Measurements from ENCODE around the gene PCDHGA5.
"Not testable (repeated sequence)": the region's sequence is repeated elsewhere in the genome, so short reads cannot be mapped to it uniquely, and the experiment has no call there.

PCDHGA5 gene

DNA sequence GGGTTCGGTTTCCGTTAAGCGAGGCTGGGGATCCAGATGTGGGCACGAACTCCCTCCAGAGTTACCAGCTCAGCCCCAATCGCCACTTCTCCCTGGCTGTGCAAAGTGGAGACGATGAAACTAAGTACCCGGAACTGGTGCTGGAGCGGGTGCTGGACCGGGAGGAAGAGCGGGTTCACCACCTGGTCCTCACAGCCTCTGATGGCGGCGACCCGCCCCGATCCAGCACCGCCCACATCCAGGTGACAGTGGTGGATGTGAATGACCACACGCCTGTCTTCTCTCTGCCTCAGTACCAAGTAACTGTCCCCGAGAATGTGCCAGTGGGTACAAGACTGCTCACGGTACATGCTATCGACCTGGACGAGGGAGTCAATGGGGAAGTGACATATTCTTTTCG, 19.4 kb downstream of the PCDHGA5 start:
- DNase-seq (ENCODE audit: insufficient read length, low spot score), result no peak
- no peak for FAIRE-seq

- FAIRE-seq (peak; percentile 20), DNase-seq (ENCODE audit: insufficient read length, low spot score) (no peak)
Observed at GRCh38 chr5:141384471-141385267, 20.7 kb downstream of the PCDHGA5 start.

- peak; percentile 34 for DNase-seq (ENCODE audit: insufficient read length, low spot score)
- peak; percentile 93 for FAIRE-seq
Observed at GRCh38 chr5:141387557-141388311, 23.8 kb downstream of the PCDHGA5 start, which contains the start of gene PCDHGB4. TSS of gene PCDHGB4 (plus strand) at chr5:141387698. CDS start at chr5:141387885, 187 bp downstream.

DNA sequence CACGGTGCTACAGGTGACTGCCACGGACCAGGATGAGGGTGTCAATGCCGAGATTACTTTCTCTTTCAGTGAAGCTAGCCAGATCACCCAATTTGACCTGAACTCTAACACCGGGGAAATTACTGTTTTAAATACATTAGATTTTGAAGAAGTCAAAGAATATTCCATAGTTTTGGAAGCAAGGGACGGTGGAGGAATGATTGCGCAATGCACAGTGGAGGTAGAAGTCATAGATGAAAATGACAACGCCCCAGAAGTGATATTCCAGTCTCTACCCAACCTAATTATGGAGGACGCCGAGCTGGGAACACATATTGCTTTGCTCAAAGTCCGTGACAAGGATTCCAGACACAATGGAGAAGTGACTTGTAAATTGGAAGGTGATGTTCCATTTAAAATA, 24.7 kb downstream of the PCDHGA5 start:
- DNase-seq (ENCODE audit: insufficient read length, low spot score) (no peak), FAIRE-seq (no peak)

GRCh38 chr5:141389153-141390042, 25.4 kb downstream of the PCDHGA5 start:
- no peak for FAIRE-seq

DNA sequence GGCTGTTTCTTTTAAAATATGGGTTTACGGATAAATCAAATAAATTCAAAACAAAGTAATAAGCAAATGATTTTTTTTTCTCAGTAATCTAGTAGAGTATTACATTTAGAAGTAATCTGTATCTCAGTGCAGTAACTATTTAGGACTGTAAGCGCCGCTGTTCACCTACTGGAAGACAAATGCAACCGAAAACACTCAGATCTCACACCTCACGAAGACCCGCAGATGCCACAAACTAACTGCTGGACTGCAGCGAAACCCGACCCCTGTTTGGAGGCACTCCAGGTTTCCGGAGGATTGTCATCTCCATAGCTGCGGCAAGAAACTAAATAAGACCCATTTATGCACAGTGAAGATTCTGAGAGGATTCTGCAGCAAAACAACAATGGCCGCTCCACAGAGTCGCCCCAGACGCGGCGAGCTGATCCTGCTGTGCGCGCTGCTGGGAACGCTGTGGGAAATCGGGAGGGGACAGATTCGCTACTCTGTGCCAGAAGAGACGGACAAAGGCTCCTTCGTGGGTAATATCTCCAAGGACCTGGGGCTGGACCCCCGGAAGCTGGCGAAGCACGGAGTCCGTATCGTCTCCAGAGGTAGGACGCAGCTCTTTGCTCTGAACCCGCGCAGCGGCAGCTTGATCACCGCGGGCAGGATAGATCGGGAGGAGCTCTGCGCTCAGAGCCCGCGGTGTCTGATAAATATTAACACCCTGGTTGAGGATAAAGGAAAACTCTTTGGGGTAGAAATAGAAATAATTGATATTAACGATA, 28.7 kb downstream of the PCDHGA5 start, which contains the start of gene PCDHGA8:
PCDHGA8 (plus strand) TSS at position 205 of the 770 bp plus-strand sequence; CDS start at position 386, 181 bp downstream.
- DNase-seq (ENCODE audit: insufficient read length, low spot score), result no peak
- no peak for FAIRE-seq

More at GRCh38 chr5:141389153-141390042, 25.4 kb downstream of the PCDHGA5 start:
- no peak for DNase-seq (ENCODE audit: insufficient read length, low spot score)

DNA sequence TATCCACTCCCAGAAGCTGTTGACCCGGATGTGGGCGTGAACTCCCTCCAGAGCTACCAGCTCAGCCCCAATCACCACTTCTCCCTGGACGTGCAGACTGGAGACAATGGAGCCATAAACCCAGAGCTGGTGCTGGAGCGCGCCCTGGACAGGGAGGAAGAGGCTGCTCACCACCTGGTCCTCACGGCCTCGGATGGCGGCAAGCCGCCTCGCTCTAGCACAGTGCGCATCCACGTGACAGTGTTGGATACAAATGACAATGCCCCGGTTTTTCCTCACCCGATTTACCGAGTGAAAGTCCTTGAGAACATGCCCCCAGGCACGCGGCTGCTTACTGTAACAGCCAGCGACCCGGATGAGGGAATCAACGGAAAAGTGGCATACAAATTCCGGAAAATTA, 29.3 kb downstream of the PCDHGA5 start:
- DNase-seq (ENCODE audit: insufficient read length, low spot score), result no peak
- no peak for FAIRE-seq

GRCh38 chr5:141394401-141395187, 30.6 kb downstream of the PCDHGA5 start:
- not testable (repeated sequence) for DNase-seq (ENCODE audit: insufficient read length, low spot score)

GRCh38 chr5:141397756-141398551, 34.0 kb downstream of the PCDHGA5 start, which contains the start of gene PCDHGB5:
TSS of gene PCDHGB5 (plus strand) at chr5:141397947. CDS start at chr5:141398128, 181 bp downstream.
- FAIRE-seq, result peak; percentile 76
- DNase-seq (ENCODE audit: insufficient read length, low spot score), result not testable (repeated sequence)

More at GRCh38 chr5:141394401-141395187, 30.6 kb downstream of the PCDHGA5 start:
- not testable (repeated sequence) for FAIRE-seq

GRCh38 chr5:141398608-141399007, 34.6 kb downstream of the PCDHGA5 start:
- FAIRE-seq (no peak), DNase-seq (ENCODE audit: insufficient read length, low spot score) (no peak)

- DNase-seq (ENCODE audit: insufficient read length, low spot score) (no peak), FAIRE-seq (no peak)
Observed at GRCh38 chr5:141399555-141400258, 35.7 kb downstream of the PCDHGA5 start.

- DNase-seq (ENCODE audit: insufficient read length, low spot score) (no peak), FAIRE-seq (no peak)
Observed at GRCh38 chr5:141402553-141403243, 38.7 kb downstream of the PCDHGA5 start, which contains the start of gene PCDHGA9. TSS of gene PCDHGA9 (plus strand) at chr5:141402778. CDS start at chr5:141402953, 175 bp downstream.

- FAIRE-seq (no peak), DNase-seq (ENCODE audit: insufficient read length, low spot score) (no peak)
Observed at GRCh38 chr5:141403387-141403786, 39.4 kb downstream of the PCDHGA5 start.

DNA sequence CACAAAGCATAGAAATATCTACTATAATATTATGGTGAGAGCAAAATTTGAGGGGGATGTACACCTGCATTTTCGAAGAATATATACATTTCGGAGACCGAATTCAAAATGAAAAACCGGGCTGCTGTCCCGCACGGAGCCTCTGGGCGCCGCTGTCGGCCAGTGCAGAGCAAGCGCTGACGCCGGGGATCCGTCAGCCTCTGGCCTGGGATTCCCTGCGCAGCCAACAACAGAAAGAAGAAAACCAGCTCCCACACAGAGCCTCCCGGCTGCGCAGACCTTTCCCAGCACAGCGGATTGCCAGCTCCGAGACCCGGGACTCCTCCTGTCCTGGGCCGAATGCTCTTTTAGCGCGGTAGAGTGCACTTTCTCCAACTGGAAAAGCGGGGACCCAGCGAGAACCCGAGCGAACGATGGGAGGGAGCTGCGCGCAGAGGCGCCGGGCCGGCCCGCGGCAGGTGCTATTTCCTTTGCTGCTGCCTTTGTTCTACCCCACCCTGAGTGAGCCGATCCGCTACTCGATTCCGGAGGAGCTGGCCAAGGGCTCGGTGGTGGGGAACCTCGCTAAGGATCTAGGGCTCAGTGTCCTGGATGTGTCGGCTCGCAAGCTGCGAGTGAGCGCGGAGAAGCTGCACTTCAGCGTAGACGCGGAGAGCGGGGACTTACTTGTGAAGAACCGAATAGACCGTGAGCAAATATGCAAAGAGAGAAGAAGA, 44.0 kb downstream of the PCDHGA5 start, which contains the start of gene PCDHGB6:
PCDHGB6 (plus strand) TSS at position 232 of the 716 bp plus-strand sequence; CDS start at position 414, 182 bp downstream.
- not testable (repeated sequence) for DNase-seq (ENCODE audit: insufficient read length, low spot score); FAIRE-seq

DNA sequence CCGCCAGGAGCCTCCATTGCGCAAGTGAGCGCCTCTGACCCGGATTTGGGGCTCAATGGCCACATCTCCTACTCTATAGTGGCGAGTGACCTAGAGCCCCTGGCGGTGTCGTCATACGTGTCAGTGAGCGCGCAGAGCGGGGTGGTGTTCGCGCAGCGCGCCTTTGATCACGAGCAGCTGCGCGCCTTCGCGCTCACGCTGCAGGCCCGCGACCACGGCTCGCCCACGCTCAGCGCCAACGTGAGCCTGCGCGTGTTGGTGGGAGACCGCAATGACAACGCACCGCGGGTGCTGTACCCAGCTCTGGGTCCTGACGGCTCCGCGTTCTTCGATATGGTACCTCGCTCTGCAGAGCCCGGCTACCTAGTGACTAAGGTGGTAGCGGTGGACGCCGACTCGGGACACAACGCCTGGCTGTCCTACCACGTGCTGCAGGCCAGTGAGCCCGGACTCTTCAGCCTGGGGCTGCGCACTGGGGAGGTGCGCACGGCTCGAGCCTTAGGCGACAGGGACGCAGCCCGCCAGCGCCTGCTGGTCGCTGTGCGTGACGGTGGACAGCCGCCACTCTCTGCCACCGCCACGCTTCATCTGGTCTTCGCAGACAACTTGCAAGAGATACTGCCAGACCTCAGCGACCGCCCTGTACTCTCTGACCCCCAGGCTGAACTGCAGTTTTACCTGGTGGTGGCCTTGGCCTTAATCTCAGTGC, 45.8 kb downstream of the PCDHGA5 start:
- FAIRE-seq (no peak), DNase-seq (ENCODE audit: insufficient read length, low spot score) (no peak)
